Activated naive CD4-positive, alpha-beta T cell treated with anti-CD3 and anti-CD28 coated beads, Interleukin-2, amount 10 ng/mL, durations not matched to agents 7 days and 5 days (primary cell): ENCODE results near the gene KLF13.

Source experiments
- CTCF ChIA-PET: fragments of 350-600 bp; sonication (Branson Sonifier 250); formaldehyde crosslinking; loops from one replicate; lab custom pipeline; 2021; ENCODE audit warnings: antibody characterized with exemption; lab: Charles Lee
- DNase-seq: peaks from one replicate; pipeline ENCODE4 v3.0.0-alpha.2; 2020
- H3K27ac Mint-ChIP-seq: one replicate; pipeline ENCODE4 v1.8.0; 2021; ENCODE audit warnings: mild to moderate bottlenecking, moderate library complexity, mixed read lengths
- H3K27me3 Mint-ChIP-seq: one replicate; pipeline ENCODE4 v1.8.0; 2021; ENCODE audit warnings: mild to moderate bottlenecking, mixed read lengths
- H3K36me3 Mint-ChIP-seq: one replicate; pipeline ENCODE4 v1.8.0; 2021; ENCODE audit warnings: mixed read lengths
- H3K4me1 Mint-ChIP-seq: one replicate; pipeline ENCODE4 v1.8.0; 2021; ENCODE audit warnings: mixed read lengths
- H3K4me3 Mint-ChIP-seq: one replicate; pipeline ENCODE4 v1.8.0; 2021; ENCODE audit warnings: mild to moderate bottlenecking, moderate library complexity, mixed read lengths
- H3K9me3 Mint-ChIP-seq: one replicate; pipeline ENCODE4 v1.8.0; 2021; ENCODE audit warnings: mixed read lengths

KLF13 gene

GRCh38 chr15:31402511-31403056, 75.9 kb downstream of the KLF13 start:
- Mint-ChIP-seq H3K27ac (no peak overlapping the region), H3K36me3 (peaks cover 8% of the 10 kb centered on the region), H3K4me3 (no peak overlapping the region), H3K9me3 (peaks cover 11% of the 10 kb centered on the region), H3K4me1 (peaks cover 58% of the 10 kb centered on the region), H3K27me3 (peaks cover 18% of the 10 kb centered on the region)
- CTCF ChIA-PET = no interaction called here
- no peak for DNase-seq

DNA sequence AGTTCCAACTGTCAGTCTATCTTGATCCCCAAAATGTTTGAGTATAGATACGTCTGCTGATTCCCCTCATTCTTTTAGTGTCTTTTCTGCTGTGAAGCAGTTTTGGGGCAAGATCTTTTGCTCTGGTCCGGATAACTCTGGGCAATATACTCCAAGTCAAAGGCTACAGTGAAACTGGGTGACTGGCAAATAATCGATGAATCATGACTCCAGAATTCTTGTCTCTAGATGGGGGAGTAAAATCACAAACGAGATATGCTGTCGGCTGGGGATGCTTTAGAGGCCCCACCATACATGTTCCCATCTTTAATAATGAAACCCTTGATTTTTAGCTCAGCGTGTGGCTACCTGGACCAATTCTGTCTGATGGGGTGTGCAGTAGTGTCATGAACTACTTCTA, 76.5 kb downstream of the KLF13 start:
- Mint-ChIP-seq H3K9me3 (peaks cover 11% of the 10 kb centered on the region), H3K27ac (no peak overlapping the region), H3K4me3 (no peak overlapping the region), H3K36me3 (peaks cover 8% of the 10 kb centered on the region), H3K27me3 (peaks cover 18% of the 10 kb centered on the region), H3K4me1 (peaks cover 53% of the 10 kb centered on the region)
- CTCF ChIA-PET = no interaction called here
- DNase-seq = no peak

DNA sequence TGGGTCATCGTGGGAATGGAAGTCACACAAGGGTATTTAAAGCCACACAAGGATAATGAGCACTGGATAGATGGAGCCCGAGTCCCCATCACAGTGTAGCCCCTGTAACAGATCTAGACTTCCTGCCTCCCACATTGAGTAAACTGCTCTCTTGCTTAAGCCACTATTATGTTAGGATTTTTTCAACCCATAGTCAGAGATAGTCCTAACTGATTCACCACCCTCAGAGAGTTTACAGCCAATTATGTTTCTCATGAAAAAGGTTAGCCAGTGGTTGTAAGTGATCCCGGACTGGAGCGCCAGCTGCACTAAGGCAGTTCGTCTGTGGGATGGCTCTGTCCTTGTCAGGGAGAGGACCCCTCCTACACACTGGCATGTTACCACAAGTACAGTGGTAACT, 77.0 kb downstream of the KLF13 start:
- CTCF ChIA-PET = interaction anchor here (0.9 kb wide), 1 partner anchor 11 kb away, joined by 3 read pairs; no protein-coding TSS in a partner anchor
- H3K36me3 Mint-ChIP-seq = peaks cover 12% of the 10 kb centered on the region
- no peak overlapping the region for H3K4me3 Mint-ChIP-seq
- H3K27me3 Mint-ChIP-seq = peaks cover 21% of the 10 kb centered on the region
- no peak for DNase-seq
- no peak overlapping the region for H3K27ac Mint-ChIP-seq
- peaks cover 15% of the 10 kb centered on the region for H3K9me3 Mint-ChIP-seq
- H3K4me1 Mint-ChIP-seq = peaks cover 48% of the 10 kb centered on the region

GRCh38 chr15:31404345-31404744, 77.7 kb downstream of the KLF13 start:
- Mint-ChIP-seq H3K4me1 (peaks cover 40% of the 10 kb centered on the region), H3K27me3 (peaks cover 28% of the 10 kb centered on the region), H3K36me3 (peaks cover 13% of the 10 kb centered on the region), H3K9me3 (peaks cover 20% of the 10 kb centered on the region), H3K4me3 (no peak overlapping the region), H3K27ac (peak overlapping the region; percentile 70)
- no peak for DNase-seq
- CTCF ChIA-PET = interaction anchor here (0.9 kb wide), 1 partner anchor 12 kb away, joined by 3 read pairs; no protein-coding TSS in a partner anchor

GRCh38 chr15:31405200-31405920, 78.7 kb downstream of the KLF13 start:
- DNase-seq = no peak
- Mint-ChIP-seq H3K27ac (peak overlapping the region; percentile 70), H3K27me3 (peaks cover 30% of the 10 kb centered on the region), H3K9me3 (peaks cover 22% of the 10 kb centered on the region), H3K4me1 (peaks cover 30% of the 10 kb centered on the region), H3K36me3 (peaks cover 13% of the 10 kb centered on the region), H3K4me3 (peak overlapping the region; percentile 14)
- CTCF ChIA-PET = interaction anchor here (1.3 kb wide), 1 partner anchor 29 kb away, joined by 4 read pairs; no protein-coding TSS in a partner anchor

DNA sequence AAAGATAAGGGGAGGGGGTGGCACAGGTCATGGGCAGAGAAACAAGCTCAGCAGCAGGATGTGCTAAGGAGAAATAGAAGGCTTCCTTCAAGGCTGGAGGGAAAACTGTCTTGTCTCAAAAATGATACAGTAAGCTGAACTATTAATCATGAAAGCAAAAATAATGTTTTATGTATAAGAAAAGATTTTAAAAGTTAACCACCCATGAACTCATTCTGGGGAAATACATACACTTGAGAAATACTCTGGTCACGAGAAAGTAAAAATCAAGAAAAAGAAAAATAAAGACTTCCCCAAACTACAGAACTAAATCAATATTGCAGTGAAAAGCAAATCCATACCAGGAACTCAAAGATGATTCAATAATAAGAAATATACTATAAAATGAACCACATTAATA, 80.7 kb downstream of the KLF13 start:
- no peak for DNase-seq
- Mint-ChIP-seq H3K4me3 (no peak overlapping the region), H3K36me3 (peaks cover 13% of the 10 kb centered on the region), H3K27ac (no peak overlapping the region), H3K4me1 (peaks cover 26% of the 10 kb centered on the region), H3K9me3 (peaks cover 22% of the 10 kb centered on the region), H3K27me3 (peaks cover 19% of the 10 kb centered on the region)
- CTCF ChIA-PET = interaction anchor here (1.6 kb wide), 1 partner anchor 83 kb away, joined by 3 read pairs; no protein-coding TSS in a partner anchor

DNA sequence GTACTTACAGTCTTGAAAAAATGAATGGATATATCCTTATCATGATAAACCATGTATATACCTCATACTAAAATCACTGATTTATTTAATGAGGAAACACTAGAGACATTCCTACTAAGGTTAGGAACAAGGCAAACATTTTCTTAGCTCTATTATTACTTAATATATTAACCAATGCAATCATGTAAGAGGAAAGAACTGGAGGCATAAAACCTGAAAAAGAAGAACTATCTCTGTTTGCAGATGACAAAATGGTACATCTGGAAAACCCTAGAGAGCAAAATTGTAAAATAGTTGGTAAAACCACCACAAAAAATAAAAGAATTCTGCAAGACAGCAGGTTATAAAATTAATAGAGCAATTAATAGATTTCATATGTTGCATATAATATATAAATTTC, 81.2 kb downstream of the KLF13 start:
- Mint-ChIP-seq H3K36me3 (peaks cover 13% of the 10 kb centered on the region), H3K27ac (no peak overlapping the region), H3K4me1 (peaks cover 26% of the 10 kb centered on the region), H3K27me3 (peaks cover 19% of the 10 kb centered on the region), H3K9me3 (peaks cover 22% of the 10 kb centered on the region), H3K4me3 (no peak overlapping the region)
- DNase-seq = no peak
- CTCF ChIA-PET = interaction anchor here (1.6 kb wide), 1 partner anchor 83 kb away, joined by 3 read pairs; no protein-coding TSS in a partner anchor

GRCh38 chr15:31408724-31409123, 82.1 kb downstream of the KLF13 start:
- Mint-ChIP-seq H3K4me1 (peaks cover 26% of the 10 kb centered on the region), H3K36me3 (peaks cover 13% of the 10 kb centered on the region), H3K27me3 (peaks cover 19% of the 10 kb centered on the region), H3K9me3 (peaks cover 22% of the 10 kb centered on the region), H3K27ac (peak overlapping the region; percentile 60), H3K4me3 (no peak overlapping the region)
- no peak for DNase-seq
- CTCF ChIA-PET = no interaction called here

GRCh38 chr15:31409171-31409570, 82.5 kb downstream of the KLF13 start:
- H3K36me3 Mint-ChIP-seq = peaks cover 13% of the 10 kb centered on the region
- H3K27ac Mint-ChIP-seq = no peak overlapping the region
- DNase-seq = no peak
- peaks cover 22% of the 10 kb centered on the region for H3K4me1 Mint-ChIP-seq
- no peak overlapping the region for H3K4me3 Mint-ChIP-seq
- H3K27me3 Mint-ChIP-seq = peaks cover 19% of the 10 kb centered on the region
- CTCF ChIA-PET = no interaction called here
- peaks cover 20% of the 10 kb centered on the region for H3K9me3 Mint-ChIP-seq

DNA sequence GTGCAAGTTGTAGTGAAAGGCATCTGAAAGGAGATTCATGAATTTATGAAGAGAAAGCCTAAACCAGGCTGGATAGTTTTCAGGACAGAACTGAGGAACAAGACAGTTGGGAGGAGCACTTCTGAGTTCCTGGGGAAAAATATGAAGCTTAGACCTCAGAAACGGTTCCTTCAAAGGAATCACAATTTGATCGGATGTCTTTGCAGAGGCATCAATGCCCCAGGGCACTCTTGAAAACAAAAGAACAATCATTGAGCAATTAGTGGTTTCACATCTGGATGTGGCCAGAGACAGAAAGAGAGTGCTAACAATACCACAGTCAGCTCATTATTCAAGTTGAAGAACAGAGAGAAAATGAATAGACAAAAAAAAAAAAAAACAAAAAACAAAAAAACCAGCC, 86.2 kb downstream of the KLF13 start:
- DNase-seq = no peak

GRCh38 chr15:31415201-31415600, 88.6 kb downstream of the KLF13 start:
- H3K4me3 Mint-ChIP-seq = no peak overlapping the region
- peaks cover 17% of the 10 kb centered on the region for H3K36me3 Mint-ChIP-seq
- DNase-seq = no peak
- H3K27ac Mint-ChIP-seq = no peak overlapping the region
- CTCF ChIA-PET = interaction anchor here (0.6 kb wide), 1 partner anchor 314 kb away, joined by 3 read pairs; no protein-coding TSS in a partner anchor
- no peaks in the 10 kb centered on the region for H3K4me1 Mint-ChIP-seq
- peaks cover 15% of the 10 kb centered on the region for H3K9me3 Mint-ChIP-seq
- H3K27me3 Mint-ChIP-seq = peaks cover 4% of the 10 kb centered on the region

More for the DNA sequence above, 86.2 kb downstream of the KLF13 start:
- peaks cover 16% of the 10 kb centered on the region for H3K27me3 Mint-ChIP-seq
- H3K4me3 Mint-ChIP-seq = no peak overlapping the region
- H3K36me3 Mint-ChIP-seq = peaks cover 8% of the 10 kb centered on the region
- peaks cover 11% of the 10 kb centered on the region for H3K9me3 Mint-ChIP-seq
- H3K4me1 Mint-ChIP-seq = no peaks in the 10 kb centered on the region
- CTCF ChIA-PET = no interaction called here
- no peak overlapping the region for H3K27ac Mint-ChIP-seq

DNA sequence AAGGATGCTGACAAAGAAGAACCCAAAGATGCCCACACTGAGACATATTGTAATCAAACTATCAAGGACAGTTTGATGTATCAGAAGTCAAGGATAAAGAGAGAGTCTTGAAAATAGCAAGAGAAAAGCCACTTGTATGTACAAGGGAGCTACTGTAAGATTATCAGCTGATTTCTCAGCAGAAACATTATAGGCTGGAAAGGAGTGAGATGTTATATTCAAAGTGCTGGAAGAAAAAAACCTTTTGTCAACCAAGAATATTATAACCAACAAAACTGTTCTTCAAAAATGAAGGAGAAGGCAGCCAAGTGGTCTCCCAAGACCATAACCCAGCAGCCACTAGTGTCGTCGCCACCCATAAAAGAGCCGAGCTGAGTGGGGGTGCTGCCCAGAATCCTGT, 93.2 kb downstream of the KLF13 start:
- no peaks in the 10 kb centered on the region for H3K4me1 Mint-ChIP-seq
- CTCF ChIA-PET = interaction anchor here (0.7 kb wide), 1 partner anchor 8 kb away, joined by 3 read pairs; no protein-coding TSS in a partner anchor

DNA sequence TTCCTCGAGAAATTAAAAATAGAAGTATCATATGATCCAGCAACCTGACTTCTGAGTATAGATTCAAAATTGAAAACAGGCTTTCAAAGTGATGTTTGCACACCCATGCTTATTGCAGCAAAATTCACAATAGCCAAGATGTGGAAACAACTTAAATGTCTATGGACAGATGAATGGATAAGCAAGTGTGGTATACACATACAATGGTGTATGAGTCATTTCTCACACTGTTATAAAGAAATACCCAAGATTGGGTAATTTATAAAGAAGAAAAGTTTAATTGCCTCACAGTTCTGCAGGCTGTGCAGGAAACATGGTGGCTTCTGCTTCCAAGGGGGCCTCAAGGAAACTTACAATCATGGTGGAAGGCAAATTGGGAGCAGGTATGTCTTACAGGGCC, 100.8 kb downstream of the KLF13 start:
- H3K4me1 Mint-ChIP-seq = peaks cover 26% of the 10 kb centered on the region

More for the DNA sequence above, 93.2 kb downstream of the KLF13 start:
- no peak for DNase-seq
- H3K27ac Mint-ChIP-seq = no peak overlapping the region
- H3K9me3 Mint-ChIP-seq = peaks cover 25% of the 10 kb centered on the region
- no peak overlapping the region for H3K4me3 Mint-ChIP-seq
- peaks cover 3% of the 10 kb centered on the region for H3K27me3 Mint-ChIP-seq
- H3K36me3 Mint-ChIP-seq = peaks cover 28% of the 10 kb centered on the region

More for the DNA sequence above, 100.8 kb downstream of the KLF13 start:
- no peak overlapping the region for H3K4me3 Mint-ChIP-seq
- H3K27me3 Mint-ChIP-seq = no peaks in the 10 kb centered on the region
- H3K36me3 Mint-ChIP-seq = peaks cover 13% of the 10 kb centered on the region
- peaks cover 9% of the 10 kb centered on the region for H3K9me3 Mint-ChIP-seq
- H3K27ac Mint-ChIP-seq = no peak overlapping the region
- DNase-seq = no peak
- CTCF ChIA-PET = interaction anchor here (0.9 to 1.5 kb wide), 2 partner anchors 7 to 27 kb away, joined by 3 to 6 read pairs; no protein-coding TSS in a partner anchor
